HG03066 (cell line): ENCODE data around the gene NOP14.
"Not testable (repeated sequence)": the region's sequence is repeated elsewhere in the genome, so short reads cannot be mapped to it uniquely, and the experiment has no call there.

Experiments used
- ATAC-seq: cut with Tn5 transposase; IDR thresholded peaks from one replicate; pipeline ENCODE4 v1.9.1; 2021; ENCODE audit warnings: low read depth; ENCODE audit not compliant: unreplicated experiment

NOP14 gene

GRCh38 chr4:2963175-2963965, at the start of gene NOP14, which contains the start of gene GRK4:
NOP14 (minus strand) TSS chr4:2963406; CDS start chr4:2963319, 87 bp downstream.
GRK4 (plus strand) TSS chr4:2963571; CDS start chr4:2964071, 500 bp downstream.
- ATAC-seq = peak; percentile 94

GRCh38 chr4:3011456-3012220, 48.4 kb upstream of the NOP14 start:
- ATAC-seq = no peak

- ATAC-seq = no peak
Observed at GRCh38 chr4:3010998-3011397, 47.8 kb upstream of the NOP14 start.

- no peak for ATAC-seq
Observed at GRCh38 chr4:3010577-3010976, 47.4 kb upstream of the NOP14 start.

GRCh38 chr4:3009422-3009821, 46.2 kb upstream of the NOP14 start:
- no peak for ATAC-seq

- ATAC-seq = no peak
Observed at GRCh38 chr4:3007724-3008123, 44.5 kb upstream of the NOP14 start.

- no peak for ATAC-seq
Observed at GRCh38 chr4:2996415-2996814, 33.2 kb upstream of the NOP14 start.

GRCh38 chr4:2995546-2996265, 32.5 kb upstream of the NOP14 start:
- no peak for ATAC-seq

GRCh38 chr4:2994917-2995316, 31.7 kb upstream of the NOP14 start:
- no peak for ATAC-seq

- no peak for ATAC-seq
Observed at GRCh38 chr4:2991243-2991642, 28.0 kb upstream of the NOP14 start.

GRCh38 chr4:2983715-2984114, 20.5 kb upstream of the NOP14 start:
- not testable (repeated sequence) for ATAC-seq

GRCh38 chr4:2982012-2982411, 18.8 kb upstream of the NOP14 start:
- no peak for ATAC-seq

GRCh38 chr4:2981256-2981819, 18.1 kb upstream of the NOP14 start:
- ATAC-seq = no peak

- no peak for ATAC-seq
Observed at GRCh38 chr4:2977211-2978088, 14.2 kb upstream of the NOP14 start.

GRCh38 chr4:2971275-2971674, 8.1 kb upstream of the NOP14 start:
- ATAC-seq = no peak

GRCh38 chr4:2968381-2968780, 5.2 kb upstream of the NOP14 start:
- ATAC-seq = no peak

- no peak for ATAC-seq
Observed at GRCh38 chr4:2965262-2965661, 2.1 kb upstream of the NOP14 start.

GRCh38 chr4:2964706-2965258, 1.6 kb upstream of the NOP14 start:
- ATAC-seq = no peak

GRCh38 chr4:2963966-2964471, 813 bp upstream of the NOP14 start:
- peak; percentile 17 for ATAC-seq
